Measurements from ENCODE around the gene OCA2. TPM values are rescaled to one million over a fixed set of nuclear protein-coding genes. Genes with fewer than 3 reads are reported as not detected.

The OCA2 gene
- total and polyA plus RNA-seq, 2 of the 13 experiments (the other 11 are each of a cell fraction or from before 2014, with no cell fraction given), result 0.02 to 0.05 TPM

GRCh38 chr15:28068930-28069329, 30.2 kb downstream of the OCA2 start (continued):
- no peak for TF ChIP-seq ZNF292 (CRISPR knock-in tag; IDR thresholded peaks at IDR 0.05; ENCODE audit: borderline replicate concordance, low read depth)
- TF ChIP-seq GABPA (IDR thresholded peaks at IDR 0.05; ENCODE audit: low read depth, low read length), result no peak
- TF ChIP-seq GABPA (CRISPR knock-in tag; IDR thresholded peaks at IDR 0.05; ENCODE audit: low read depth), result no peak

GRCh38 chr15:28066231-28066630, 32.9 kb downstream of the OCA2 start:
- no peak for DNase-seq (ENCODE audit: low spot score)
- Histone ChIP-seq H3K9ac (ENCODE audit: insufficient read depth, low read depth, low read length) (no peak overlapping the region), H3K4me1 (ENCODE audit: insufficient read depth, low read length) (no peaks in the 10 kb centered on the region), H3K9me3 (ENCODE audit: low read length) (no peaks in the 10 kb centered on the region), H3K27ac (ENCODE audit: extremely low read length, insufficient read depth, low read length) (no peak overlapping the region), H4K20me1 (ENCODE audit: insufficient read depth, low read length) (no peaks in the 10 kb centered on the region), H3K27me3 (ENCODE audit: control insufficient read depth in 1 of 2, insufficient read depth in 2 of 2, low read length in 2 of 2) (no peaks in the 10 kb centered on the region), H3K4me3 (replicated peaks in 1 of 3; ENCODE audit: insufficient read depth in 1 of 3, low read depth in 2 of 3, low read length in 3 of 3) (no peak overlapping the region), H3K36me3 (replicated peaks in 1 of 2; ENCODE audit: control insufficient read depth in 1 of 2, insufficient read depth in 2 of 2, low read length in 2 of 2) (no peaks in the 10 kb centered on the region), H3K79me2 (ENCODE audit: insufficient read depth, low read length) (no peaks in the 10 kb centered on the region), H2AFZ (ENCODE audit: low read length) (no peak overlapping the region), H3K4me2 (ENCODE audit: low read depth, low read length) (no peak overlapping the region)
- 7% methylated on average over 3 of the region's 3 CpGs for WGBS (ENCODE audit: low lambda C conversion rate)
- TF ChIP-seq IRF9 (CRISPR knock-in tag; IDR thresholded peaks at IDR 0.05; ENCODE audit: borderline replicate concordance), result no peak
- no peak for TF ChIP-seq ZBTB21 (CRISPR knock-in tag; IDR thresholded peaks at IDR 0.05)
- TF ChIP-seq GATAD1 (CRISPR knock-in tag; IDR thresholded peaks at IDR 0.05), result no peak
- TF ChIP-seq LCORL (IDR thresholded peaks at IDR 0.05), result no peak
- no peak for TF ChIP-seq LCORL (CRISPR knock-in tag; IDR thresholded peaks at IDR 0.05)
- no peak for TF ChIP-seq ELF3 (CRISPR knock-in tag; IDR thresholded peaks at IDR 0.05)
- no peak for TF ChIP-seq ETS1 (CRISPR knock-in tag; IDR thresholded peaks at IDR 0.05)
- TF ChIP-seq SSRP1 (CRISPR knock-in tag; IDR thresholded peaks at IDR 0.05), result no peak
- TF ChIP-seq HDAC2 (CRISPR knock-in tag; IDR thresholded peaks at IDR 0.05), result no peak
- CTCF ChIA-PET (ENCODE audit: low intra/inter-chr PET ratio, low total read pairs), result no interaction called here
- POLR2A ChIA-PET, result no interaction called here
- in situ Hi-C loops (cut with HindIII; ENCODE audit: extremely low pct_ligation_motif_present, low pct_unique_long_range_greater_than_20kb) (no loop called here), intact Hi-C loops (cut with micrococcal nuclease; ENCODE audit: unreplicated experiment) (no loop called here)
- no peak for ATAC-seq
- FAIRE-seq, result no peak
- no TSS peak for BruUV-seq (replicated peaks)

Measured in HepG2 (cell line).